HTR-8/SVneo (cell line): ENCODE measurements around the gene HIBADH.
"Not testable (repeated sequence)": the region's sequence is repeated elsewhere in the genome, so short reads cannot be mapped to it uniquely, and the experiment has no call there.

Experiments
- DNase-seq: peaks from one replicate; pipeline ENCODE4 v3.0.0; 2011; ENCODE audit warnings: low spot score, mixed read lengths; ENCODE audit not compliant: insufficient read length
- FAIRE-seq: peaks from 2 replicates; lab custom pipeline; 2011; peaks lifted over from hg19 to GRCh38; lab: Jason Lieb, UNC

Gene HIBADH

DNA sequence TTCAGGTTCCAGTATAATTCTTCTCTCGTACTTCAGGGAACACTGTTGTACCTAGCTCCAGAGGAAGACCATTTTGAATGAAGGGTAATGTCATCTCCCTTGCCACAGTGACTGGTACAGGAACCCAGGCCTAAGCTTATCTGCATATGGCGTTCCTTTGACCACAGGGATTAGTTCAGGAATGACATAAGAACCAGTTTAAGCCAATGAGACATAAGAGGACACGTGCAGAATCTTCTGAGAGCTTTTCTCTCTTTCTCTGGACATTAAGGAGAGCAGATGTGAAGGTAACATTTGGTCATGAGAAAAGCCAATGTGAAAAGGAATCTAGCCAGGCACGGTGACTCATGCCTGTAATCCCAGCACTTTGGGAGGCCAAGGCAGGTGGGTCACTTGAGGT, 21.8 kb upstream of the HIBADH start:
- FAIRE-seq (no peak), DNase-seq (no peak)

DNA sequence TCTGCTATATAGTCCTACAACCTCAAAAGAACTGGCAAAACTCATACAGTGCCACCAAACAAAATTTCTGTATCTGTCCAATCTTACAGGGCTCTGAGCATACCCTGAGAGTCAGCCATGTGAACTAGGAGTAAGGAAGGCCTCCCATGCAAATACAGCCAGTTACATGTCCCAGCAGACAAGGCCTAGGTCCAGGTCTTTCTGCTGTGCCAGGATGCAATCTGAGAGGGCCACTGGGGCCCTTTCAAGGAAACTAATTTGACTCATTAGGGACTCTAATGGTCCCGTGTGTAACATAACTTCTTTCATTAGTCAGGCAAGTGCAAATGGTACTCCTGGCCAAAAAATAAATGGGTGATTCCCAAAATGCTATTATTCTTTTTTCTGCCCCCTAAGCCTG, 17.9 kb upstream of the HIBADH start:
- DNase-seq, result no peak
- no peak for FAIRE-seq

DNA sequence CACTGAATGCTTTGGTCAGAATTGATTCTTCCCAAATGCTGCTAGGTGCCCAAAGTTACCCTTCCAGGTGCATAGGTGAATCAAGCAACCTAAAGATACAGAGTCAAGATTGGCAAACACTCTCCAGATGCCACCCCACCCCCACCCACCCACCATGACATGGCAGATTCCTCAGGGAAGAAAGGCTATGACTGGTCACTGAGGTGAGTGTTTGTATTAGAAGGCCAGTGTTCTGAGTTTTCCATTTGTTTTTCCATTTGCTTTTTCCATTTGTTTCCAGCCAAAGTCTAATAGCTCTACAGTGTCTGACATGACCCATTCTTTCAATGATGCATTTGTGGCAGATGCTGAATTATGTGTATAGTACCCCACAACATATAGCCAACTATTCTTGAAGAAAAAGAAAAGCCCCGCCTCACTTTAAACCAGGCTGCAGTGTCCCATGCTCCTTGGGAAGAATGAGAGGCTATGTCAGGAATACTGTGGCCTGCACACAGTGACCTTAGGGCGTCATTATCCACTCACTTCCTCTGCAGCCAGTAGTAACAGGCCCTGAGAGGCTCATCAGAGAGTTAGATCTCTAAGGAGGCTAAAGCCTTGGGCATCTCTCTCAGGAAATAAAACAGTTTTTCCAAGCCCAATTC, 16.1 kb upstream of the HIBADH start:
- DNase-seq, result no peak
- no peak for FAIRE-seq

DNA sequence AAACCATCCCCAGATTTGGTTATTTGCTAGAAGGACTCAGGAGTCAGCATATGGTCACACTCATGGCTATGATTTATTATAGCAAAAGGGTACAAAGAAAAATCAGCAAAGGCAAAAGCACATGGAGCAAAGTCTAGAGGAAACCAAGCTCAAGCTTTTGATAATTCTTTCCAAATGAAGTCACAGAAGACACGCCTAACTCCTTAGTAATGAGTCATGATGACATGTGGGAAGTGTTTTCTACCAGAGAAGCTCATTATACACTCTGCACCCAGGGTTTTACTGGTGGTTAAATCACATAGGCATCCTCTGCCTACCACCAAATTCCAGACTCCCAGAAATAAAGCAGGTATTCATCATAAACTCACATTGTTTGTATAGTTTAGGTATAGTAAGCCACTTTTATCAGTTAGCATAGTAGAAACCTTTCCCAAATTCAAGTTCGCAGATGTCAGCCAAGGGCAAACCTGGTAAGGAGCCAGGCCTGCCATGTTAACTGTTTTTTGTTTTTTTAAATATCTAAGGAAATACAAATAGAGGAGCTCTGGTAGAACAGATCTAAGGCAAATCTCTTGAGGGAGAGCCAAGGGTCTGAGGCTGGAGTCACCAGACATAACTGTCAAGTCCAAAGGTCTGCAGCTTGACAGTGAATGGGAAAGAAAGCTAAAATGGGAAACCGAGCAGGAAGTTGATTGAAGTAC, 15.4 kb upstream of the HIBADH start:
- DNase-seq (peak; percentile 83), FAIRE-seq (no peak)

DNA sequence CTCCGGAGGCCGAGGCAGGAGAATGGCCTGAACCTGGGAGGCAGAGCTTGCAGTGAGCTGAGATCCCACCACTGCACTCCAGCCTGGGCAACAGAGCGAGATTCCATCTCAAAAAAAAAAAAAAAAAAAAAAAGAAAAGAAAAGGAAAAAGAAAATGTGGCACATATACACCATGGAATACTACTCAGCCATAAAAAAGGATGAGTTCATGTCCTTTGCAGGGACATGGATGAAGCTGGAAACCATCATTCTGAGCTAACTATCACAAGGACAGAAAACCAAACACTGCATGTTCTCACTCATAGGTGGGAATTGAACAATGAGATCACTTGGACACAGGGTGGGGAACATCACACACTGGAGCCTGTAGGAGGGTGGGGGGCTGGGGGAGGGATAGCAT, 11.4 kb upstream of the HIBADH start:
- not testable (repeated sequence) for DNase-seq, FAIRE-seq

DNA sequence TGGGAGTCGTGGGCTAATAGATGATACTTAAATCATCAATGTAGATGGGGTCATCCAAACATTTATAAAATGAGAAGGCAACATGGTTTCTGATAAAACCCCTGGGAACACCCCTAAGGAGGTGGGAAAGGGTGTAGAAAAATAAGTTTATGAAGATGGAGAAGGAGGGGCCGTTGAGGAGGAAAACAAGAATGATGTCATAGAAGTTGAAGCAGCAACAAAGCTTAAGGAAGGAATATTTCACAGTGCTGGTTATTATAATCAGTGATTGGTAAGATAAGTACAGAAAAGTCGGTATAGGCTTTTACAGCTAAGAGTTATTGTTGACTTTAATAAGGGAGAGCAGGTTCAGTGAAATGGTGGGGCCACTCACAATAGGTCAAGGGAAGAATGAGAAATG, 9.0 kb upstream of the HIBADH start:
- DNase-seq, result no peak
- no peak for FAIRE-seq

DNA sequence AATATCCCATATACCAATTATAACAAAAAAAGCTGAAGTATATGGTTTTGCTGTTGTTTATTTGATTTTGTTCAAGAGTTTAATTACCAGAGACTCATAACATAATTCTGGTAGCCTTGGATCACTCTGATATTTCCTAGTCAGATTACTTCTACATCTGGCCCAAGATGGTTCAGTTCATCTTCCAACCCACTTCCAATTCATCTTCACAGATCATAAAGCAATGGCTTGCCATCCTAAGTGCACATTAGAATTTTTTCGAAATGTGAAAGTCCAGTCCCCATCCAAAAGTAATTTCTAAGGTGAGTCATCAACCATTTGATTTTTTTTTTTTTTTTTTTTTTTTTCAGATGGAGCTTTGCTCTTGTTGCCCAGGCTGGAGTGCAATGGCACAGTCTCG, 8.0 kb upstream of the HIBADH start:
- no peak for DNase-seq

DNA sequence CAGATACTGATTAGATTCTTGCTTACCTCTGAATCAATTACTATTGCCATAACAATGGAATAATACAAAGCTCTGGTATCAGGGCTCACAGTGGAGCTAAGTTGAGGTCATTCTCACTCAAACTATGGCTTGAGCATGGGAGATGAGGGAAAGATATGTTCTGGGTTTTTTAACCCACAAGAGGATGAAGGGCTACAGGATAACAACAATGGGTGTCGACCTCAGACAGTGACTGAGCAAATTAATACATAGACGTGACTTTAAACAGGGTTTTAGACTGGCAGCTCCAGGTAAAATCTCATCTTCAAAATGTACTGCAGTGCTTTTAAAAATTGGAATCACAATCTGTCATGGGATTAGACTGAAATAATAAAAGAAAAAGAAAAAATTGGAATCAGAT, 7.5 kb upstream of the HIBADH start:
- FAIRE-seq, result no peak
- DNase-seq, result no peak

More for the DNA sequence above, 8.0 kb upstream of the HIBADH start:
- no peak for FAIRE-seq

DNA sequence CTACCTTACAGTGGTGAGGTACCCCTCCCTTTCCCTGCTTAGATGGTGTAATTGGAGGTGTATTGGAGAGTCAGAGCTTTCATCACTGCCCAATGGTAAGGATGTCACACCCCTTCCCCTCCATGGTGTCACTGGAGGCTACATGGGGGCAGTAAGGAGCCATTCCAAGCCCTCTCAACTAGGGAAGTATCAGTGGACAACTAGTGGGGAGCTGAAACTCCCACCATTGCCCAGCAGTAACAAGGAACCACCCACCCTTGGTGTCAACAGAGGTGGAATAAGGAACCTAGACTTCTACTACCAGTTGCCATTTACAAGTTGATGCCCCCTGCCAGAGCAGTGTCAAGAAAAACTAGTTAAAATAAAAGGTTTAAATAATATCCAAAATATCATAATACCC, 2.8 kb upstream of the HIBADH start:
- DNase-seq, result no peak
- FAIRE-seq, result no peak

DNA sequence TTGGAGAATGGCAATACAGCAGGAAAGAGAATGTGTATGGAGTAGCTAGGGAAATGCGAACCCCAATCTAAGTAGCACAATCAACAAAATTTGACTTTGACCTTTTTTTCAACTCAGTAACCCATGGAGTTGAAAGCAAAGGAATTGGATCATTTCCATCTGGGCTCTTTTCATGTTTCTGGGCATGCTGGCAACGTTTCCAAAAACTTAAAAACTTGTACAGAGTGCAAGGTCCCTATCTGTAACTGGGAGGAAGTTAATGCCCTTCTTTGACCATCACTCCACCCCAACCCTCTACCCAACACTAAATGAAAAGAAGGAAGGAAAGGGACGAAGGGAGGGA, 1.3 kb upstream of the HIBADH start:
- FAIRE-seq (no peak), DNase-seq (no peak)

DNA sequence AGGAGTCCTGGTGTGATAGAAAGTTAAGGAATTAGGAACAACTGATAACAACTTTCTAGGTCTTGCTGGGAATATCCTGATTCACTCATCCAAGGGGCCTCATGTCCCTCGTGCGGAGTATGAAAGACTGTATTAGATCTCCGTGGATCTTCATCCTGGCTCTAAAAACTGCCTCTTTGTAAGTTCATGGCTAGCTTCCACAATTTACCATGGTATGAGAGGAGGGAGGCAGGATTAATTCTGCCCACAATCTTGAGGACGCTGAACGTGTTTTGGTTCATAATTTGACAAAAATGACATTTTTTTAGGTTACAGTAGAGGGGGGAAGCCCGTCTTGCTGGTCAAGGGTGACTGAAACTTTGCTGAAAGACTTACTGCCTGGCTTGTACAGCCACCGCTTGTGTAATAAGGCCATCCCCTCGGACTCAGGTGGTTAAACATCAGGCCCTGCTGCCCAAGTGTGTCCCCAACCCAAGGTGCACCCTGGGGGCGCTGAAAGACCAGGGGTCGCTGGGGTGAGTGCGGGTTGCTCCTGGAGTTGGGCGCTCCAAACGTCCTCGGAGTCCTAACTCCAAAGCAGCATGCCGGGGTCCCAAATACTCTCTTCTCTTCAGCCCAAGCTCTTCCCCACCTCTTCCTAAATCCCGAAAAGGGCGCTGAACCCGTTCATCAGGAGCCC, 733 bp downstream of the HIBADH start:
- FAIRE-seq (no peak), DNase-seq (no peak)

DNA sequence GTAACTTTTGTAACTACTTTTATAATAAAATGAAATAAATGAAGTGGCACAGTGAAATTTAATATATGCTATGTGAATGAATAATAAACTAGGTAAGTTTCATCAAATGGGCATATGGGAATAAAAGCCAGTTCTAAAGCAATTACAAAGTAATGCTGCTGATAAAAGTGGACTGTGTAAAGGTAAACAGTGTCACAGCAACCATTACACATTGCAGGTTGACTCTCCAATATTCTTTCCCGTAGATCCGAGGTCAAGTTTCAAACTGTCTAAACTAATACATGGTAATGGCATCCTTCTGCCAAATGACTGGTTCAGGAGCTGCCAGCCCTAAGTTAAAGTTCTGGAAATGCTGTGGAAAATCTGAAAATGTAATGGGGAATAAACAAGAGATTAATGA, 6.0 kb downstream of the HIBADH start:
- DNase-seq (no peak), FAIRE-seq (no peak)

DNA sequence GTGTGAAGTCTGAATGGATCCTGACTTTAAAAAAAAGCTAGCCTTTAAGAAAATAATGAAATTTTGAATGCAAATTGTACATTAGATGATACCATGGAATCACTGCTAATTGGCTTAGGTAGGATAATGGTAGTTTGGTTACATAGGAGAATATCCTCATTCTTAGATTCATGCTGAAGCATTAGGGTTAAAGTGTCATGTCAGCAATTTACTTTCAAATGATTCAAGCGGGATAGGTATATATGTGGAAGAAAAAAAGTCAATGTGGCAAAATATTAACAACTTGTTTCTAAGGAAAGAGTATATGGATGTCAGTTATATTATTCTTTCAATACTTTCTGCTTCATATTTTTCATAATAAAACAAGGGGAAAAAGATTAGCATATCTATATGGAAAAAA, 7.5 kb downstream of the HIBADH start:
- DNase-seq (no peak), FAIRE-seq (no peak)

DNA sequence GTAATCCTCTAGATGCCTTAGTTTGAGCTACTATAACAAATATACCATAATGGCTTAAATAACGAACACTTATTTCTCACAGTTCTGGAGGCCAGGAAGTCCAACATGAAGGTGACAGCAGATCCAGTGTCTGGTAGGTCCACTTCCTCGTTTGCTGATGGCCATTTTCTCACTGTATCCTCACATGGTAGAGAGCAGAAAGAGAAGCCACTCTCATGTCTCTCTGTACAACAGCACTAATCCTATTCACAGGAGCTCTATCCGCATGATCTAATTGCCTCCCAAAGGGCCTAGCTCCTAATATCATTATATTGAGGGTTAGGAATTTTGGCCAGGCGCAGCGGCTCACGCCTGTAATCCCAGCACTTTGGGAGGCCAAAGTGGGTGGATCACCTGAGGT, 10.2 kb downstream of the HIBADH start:
- no peak for DNase-seq
- FAIRE-seq, result no peak

DNA sequence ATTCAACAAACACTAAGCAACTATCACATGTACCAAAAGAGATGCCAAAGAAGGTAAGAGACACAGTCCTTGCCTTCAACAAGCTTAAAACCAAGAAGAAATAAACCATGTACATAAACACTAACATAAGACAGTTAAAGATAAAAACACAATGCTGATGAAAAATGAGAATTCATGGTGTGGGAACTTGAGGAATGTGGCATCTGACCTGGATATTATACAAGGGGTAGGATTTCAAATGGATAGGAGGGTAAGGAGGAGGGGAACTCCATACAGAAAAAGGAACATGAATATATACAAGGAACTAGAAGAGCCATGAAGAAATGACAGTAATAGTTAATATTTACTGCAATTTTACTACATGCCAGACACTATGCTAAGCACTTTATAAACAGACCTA, 11.0 kb downstream of the HIBADH start:
- FAIRE-seq, result peak; percentile 54
- DNase-seq, result peak; percentile 25

DNA sequence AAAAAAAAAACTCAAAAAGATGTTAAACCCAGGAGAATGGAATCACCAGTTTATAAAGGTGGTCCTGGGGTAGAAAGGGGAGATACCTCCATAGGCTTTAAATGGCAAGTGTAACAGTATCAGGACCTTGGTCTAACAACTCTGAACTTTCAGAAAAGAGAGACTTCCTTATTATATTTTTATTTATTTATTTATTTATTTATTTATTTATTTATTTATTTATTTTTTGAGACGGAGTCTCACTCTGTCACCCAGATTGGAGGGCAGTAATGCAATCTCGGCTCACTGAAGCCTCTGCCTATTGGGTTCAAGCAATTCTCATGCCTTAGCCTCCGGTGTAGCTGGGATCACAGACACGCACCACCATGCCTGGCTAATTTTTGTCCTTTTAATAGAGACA, 12.4 kb downstream of the HIBADH start:
- no peak for FAIRE-seq
- DNase-seq, result no peak

DNA sequence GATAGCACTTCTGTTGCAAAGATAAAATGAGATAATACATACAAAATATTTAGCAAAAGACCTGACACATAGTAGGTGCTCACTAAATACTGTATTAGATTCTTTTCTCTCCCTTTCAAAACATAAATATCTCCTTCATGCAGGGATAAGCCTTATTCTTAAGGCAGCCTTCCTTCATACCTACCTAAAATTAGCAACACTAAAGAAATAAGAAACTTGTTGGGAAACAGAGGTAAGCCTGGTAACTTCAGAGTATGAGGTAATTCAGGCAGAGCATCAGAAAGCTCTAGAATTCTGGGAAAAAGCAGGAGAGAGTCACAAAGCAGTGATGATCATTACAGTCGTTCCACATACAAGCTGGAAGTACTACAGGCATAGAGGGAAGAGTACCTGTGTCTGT, 15.2 kb downstream of the HIBADH start:
- FAIRE-seq (no peak), DNase-seq (no peak)

DNA sequence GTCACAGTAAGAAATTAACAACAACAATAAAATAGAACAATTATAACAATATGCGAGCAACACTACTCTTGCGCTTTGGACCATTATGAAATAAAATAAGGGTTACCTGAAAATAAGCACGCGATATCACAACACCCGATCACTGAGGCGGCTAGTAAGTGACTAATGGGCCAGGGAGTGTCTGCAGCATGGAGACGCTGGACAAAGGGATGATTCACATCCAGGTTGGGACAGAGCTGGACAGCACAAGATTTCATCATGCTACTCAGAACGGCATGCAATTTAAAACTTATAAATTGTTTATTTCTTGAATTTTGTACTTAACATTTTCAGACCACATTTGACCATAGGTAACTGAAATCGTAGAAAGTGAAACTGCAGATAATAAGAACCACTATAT, 15.6 kb downstream of the HIBADH start:
- FAIRE-seq (peak; percentile 46), DNase-seq (peak; percentile 46)

DNA sequence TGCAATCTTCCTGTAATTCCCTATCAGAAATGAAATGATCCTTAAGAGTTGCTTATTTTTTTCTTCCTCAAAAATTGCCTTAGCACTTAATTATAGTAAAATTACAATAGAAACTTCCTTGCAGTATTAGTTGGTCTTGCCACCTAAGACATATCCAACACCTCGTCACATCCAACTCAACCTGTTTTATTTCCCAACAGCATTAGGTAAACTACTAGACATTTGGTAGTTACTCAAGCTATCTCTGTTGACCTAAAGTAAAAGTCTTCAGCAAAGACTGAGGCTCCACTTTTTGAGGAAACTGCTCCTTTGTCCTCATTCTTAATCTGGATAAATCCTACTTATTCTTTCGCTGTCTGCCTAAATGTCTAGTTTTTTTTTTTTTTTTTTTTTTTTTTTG, 20.4 kb downstream of the HIBADH start:
- no peak for DNase-seq

DNA sequence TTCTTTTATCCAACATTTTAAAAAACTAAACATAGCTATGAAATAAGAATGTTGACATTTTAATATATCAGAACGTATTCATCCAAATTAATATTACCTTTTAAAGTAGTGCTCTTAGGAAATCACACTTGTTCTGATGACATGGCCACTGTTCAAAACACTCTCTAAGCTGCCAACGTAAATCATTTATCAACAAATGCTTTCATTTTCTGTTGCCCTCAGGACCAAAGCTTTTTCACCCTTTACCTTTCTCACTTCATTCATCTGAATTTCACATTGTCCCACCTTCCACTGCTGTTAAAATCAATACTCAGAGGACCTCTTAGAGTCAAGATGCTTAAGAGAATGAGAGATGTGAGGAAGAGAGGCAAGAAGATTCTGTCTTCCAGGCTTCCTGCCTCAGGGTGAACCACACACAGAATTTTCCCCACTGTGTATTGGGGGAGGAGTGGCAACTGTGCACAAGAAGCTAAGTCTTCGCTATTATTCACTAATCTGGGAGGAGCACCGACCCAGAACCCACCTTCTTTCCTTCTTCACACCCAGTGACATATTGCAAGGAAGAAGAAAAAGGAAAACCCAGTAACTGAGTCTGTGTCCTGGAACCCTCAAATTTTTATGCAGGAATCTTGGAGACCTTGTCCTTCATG, 21.0 kb downstream of the HIBADH start:
- DNase-seq, result peak; percentile 22
- no peak for FAIRE-seq

More for the DNA sequence above, 20.4 kb downstream of the HIBADH start:
- no peak for FAIRE-seq

DNA sequence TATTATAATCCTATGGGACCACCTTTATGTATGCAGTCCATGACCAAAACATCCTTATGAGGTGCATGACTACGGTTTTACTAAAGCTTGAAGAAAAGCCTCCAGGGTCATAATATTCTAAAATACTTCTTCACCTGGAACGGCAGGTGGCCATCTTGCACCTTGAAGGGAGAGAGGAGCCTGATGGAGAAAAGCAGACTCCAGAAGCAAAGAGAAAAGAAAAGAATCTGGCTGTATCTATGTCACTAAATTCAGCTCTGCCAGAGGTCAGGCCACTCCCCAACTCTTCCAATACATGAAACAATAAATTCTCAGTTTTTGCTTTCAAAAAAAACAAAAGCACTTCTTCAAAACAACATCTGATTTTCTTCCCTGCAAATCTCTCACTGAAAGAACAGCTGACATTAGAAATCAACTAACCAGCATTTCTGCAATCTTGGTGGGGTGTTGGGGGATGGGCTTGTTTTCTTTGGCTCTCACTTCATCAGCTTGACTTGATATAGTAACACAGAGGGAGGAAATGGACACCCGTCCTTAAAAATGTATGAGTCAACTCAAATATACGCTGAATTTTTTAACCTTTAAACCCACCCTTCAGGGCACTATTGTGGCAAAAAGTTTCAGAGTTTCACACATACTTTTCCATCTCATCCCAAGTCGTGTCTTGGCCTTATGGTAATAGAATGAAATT, 21.7 kb downstream of the HIBADH start:
- FAIRE-seq, result no peak
- DNase-seq, result peak; percentile 62
